Nephron progenitor cell (in vitro differentiated cells): Measurements from ENCODE around the gene EIF1AX.

Experiments used
- DNase-seq: peaks from one replicate; pipeline ENCODE4 v3.0.0; 2021
- H3K27ac Mint-ChIP-seq: 2 replicates; pipeline ENCODE4 v1.8.0; 2021; ENCODE audit warnings: mild to moderate bottlenecking, moderate library complexity, mixed read lengths
- H3K27me3 Mint-ChIP-seq: 2 replicates; pipeline ENCODE4 v1.8.0; 2021; ENCODE audit warnings: mild to moderate bottlenecking, low read depth, mixed read lengths; ENCODE audit not compliant: poor library complexity
- H3K36me3 Mint-ChIP-seq: 2 replicates; pipeline ENCODE4 v1.8.0; 2021; ENCODE audit warnings: low read depth, mixed read lengths
- H3K4me1 Mint-ChIP-seq: 2 replicates; pipeline ENCODE4 v1.8.0; 2021; ENCODE audit warnings: mixed read lengths
- H3K4me3 Mint-ChIP-seq: 2 replicates; pipeline ENCODE4 v1.8.0; 2021; ENCODE audit warnings: mild to moderate bottlenecking, moderate library complexity, mixed read lengths
- H3K9me3 Mint-ChIP-seq: 2 replicates; pipeline ENCODE4 v1.8.0; 2021; ENCODE audit warnings: mild to moderate bottlenecking, moderate library complexity, mixed read lengths
- TF ChIP-seq, protein P1 (sequence below): fragments of 200-600 bp; sonication (generic); IDR thresholded peaks from 2 replicates; pipeline ENCODE4 v1.5.0; 2021; ENCODE audit warnings: antibody characterized with exemption

The EIF1AX gene

DNA sequence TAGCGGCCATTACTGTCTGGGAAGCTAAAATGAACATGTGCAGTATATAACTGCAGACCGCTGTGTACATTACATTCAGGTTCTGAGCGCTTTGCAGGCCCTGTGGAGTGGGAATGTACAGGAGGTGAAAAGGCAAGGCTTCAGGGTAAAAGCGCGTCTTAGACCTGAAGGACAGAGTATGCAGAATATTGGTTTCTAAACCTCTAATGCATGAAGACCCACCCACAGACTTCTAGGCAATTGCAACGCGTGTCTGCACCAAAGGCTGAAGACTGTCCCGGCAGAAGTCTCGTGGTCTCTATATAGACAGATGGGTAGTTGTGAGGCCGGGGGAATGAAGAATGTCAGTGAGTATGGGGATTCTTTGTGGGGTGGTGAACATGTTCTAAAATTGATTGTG is 30.4 kb downstream of the EIF1AX start:
- H3K4me3 Mint-ChIP-seq = no peak overlapping the region
- H3K9me3 Mint-ChIP-seq = peaks cover 67% of the 10 kb centered on the region
- TF ChIP-seq, protein P1, sequence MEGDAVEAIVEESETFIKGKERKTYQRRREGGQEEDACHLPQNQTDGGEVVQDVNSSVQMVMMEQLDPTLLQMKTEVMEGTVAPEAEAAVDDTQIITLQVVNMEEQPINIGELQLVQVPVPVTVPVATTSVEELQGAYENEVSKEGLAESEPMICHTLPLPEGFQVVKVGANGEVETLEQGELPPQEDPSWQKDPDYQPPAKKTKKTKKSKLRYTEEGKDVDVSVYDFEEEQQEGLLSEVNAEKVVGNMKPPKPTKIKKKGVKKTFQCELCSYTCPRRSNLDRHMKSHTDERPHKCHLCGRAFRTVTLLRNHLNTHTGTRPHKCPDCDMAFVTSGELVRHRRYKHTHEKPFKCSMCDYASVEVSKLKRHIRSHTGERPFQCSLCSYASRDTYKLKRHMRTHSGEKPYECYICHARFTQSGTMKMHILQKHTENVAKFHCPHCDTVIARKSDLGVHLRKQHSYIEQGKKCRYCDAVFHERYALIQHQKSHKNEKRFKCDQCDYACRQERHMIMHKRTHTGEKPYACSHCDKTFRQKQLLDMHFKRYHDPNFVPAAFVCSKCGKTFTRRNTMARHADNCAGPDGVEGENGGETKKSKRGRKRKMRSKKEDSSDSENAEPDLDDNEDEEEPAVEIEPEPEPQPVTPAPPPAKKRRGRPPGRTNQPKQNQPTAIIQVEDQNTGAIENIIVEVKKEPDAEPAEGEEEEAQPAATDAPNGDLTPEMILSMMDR = no peak
- H3K27me3 Mint-ChIP-seq = peaks cover 15% of the 10 kb centered on the region
- peaks cover 15% of the 10 kb centered on the region for H3K4me1 Mint-ChIP-seq
- H3K36me3 Mint-ChIP-seq = no peaks in the 10 kb centered on the region
- no peak for DNase-seq
- H3K27ac Mint-ChIP-seq = no peak overlapping the region

DNA sequence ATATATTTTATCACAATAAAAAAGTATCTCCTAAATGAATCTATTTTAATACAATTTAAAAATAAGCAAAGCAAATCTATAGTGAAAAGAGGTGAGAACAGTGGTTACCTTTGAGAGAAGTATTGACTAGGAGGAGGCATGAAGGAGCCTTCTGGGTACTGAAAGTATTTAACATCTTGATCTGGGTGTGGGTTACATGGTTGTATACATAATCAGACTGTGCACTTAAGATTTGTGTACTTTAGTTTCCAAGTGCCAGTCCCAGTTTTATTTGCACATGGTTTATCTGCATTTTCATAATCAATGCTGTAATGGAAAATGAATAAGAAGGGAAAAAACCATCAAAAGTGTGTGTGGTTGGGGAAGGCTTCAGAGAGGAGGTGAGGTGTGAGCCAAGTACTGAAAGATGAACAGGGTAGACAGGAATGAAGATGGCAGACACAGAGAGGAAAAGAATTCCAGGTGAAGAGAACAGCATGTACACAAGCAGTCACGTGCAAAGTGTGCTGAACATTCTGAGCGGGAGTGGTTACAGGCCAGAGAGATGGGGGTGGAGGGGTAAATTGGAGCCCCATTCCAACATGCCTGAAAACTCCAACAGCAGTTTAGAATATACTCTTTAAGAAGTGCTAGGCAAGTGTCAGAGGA is 39.6 kb downstream of the EIF1AX start:
- no peaks in the 10 kb centered on the region for H3K36me3 Mint-ChIP-seq
- no peak overlapping the region for H3K4me3 Mint-ChIP-seq
- no peak overlapping the region for H3K27ac Mint-ChIP-seq
- TF ChIP-seq, protein P1 = no peak
- H3K4me1 Mint-ChIP-seq = no peaks in the 10 kb centered on the region
- H3K9me3 Mint-ChIP-seq = peaks cover 60% of the 10 kb centered on the region
- peaks cover 8% of the 10 kb centered on the region for H3K27me3 Mint-ChIP-seq
- no peak for DNase-seq

DNA sequence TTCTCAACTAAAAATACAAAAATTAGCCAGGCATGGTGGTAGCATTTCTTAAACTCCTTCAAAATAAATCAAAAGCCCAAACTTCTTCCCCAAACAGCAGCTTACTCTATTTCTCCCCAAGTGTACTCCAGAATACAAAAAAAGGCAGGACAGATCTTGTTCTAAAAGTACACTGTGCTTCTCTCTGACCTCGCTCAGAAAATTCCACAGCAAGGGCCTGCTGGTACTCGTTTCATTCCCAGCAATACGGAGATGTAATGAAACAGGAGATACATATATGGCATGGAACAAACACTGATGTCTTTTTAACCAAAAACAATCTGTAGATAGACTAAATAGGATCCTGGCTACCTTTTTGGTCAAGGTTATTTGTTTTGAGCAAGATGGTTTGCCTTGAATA is 50.1 kb downstream of the EIF1AX start:
- no peak overlapping the region for H3K4me3 Mint-ChIP-seq
- no peaks in the 10 kb centered on the region for H3K4me1 Mint-ChIP-seq
- peaks cover 46% of the 10 kb centered on the region for H3K9me3 Mint-ChIP-seq
- no peaks in the 10 kb centered on the region for H3K36me3 Mint-ChIP-seq
- TF ChIP-seq, protein P1 = no peak
- H3K27ac Mint-ChIP-seq = no peak overlapping the region
- H3K27me3 Mint-ChIP-seq = peaks cover 3% of the 10 kb centered on the region
- no peak for DNase-seq

DNA sequence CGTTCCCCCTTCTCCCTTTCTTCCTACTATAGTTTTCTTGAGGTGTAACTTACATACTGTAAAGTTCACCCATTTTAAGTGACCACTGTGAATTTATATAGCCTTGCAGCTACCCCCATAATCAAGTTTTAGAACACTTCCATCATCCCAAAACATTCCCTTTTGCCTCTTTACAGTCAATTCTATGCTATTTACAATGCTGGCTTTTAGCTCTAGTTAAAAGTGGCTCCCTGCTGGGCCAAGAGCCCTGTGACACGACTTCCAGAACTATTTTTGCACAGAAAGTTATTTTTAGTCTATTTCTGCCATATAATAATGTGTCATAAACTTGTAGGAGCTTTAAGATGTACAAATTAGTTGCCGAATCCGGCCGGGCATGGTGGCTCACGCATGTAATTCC is 51.8 kb downstream of the EIF1AX start:
- Mint-ChIP-seq H3K4me1 (no peaks in the 10 kb centered on the region), H3K4me3 (no peak overlapping the region), H3K27me3 (peaks cover 3% of the 10 kb centered on the region), H3K36me3 (no peaks in the 10 kb centered on the region), H3K27ac (no peak overlapping the region), H3K9me3 (peaks cover 38% of the 10 kb centered on the region)
- TF ChIP-seq, protein P1 = no peak
- DNase-seq = no peak

DNA sequence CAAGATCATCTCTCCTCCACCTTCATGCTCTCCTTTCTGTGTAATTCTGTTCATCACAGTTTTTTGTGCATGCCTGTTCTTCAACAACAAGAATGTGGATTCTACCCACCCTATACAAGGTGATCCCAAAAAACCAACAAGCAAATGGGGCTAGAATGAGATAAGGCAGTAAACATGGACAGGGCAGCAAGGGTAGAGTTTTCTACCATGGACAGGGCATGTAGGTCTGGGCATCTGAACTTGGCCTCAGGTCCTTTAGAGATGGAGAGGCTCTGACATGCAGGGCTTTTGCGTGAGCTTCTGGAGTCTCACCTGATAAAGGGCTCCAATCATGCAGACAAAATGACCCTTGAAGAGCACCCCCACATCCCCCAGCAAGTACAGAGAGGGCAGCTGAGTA is 61.4 kb downstream of the EIF1AX start:
- Mint-ChIP-seq H3K4me3 (no peak overlapping the region), H3K27ac (no peak overlapping the region), H3K27me3 (peaks cover 10% of the 10 kb centered on the region), H3K36me3 (no peaks in the 10 kb centered on the region), H3K4me1 (no peaks in the 10 kb centered on the region), H3K9me3 (peaks cover 31% of the 10 kb centered on the region)
- DNase-seq = no peak
- TF ChIP-seq, protein P1 = no peak
